Activated naive CD8-positive, alpha-beta T cell treated with anti-CD3 and anti-CD28 coated beads for 36 hours (primary cell): ENCODE results near the gene PAEP. TPM values are rescaled to one million over a fixed set of nuclear protein-coding genes. Genes with fewer than 3 reads are reported as not detected.

Experiments used
- DNase-seq: peaks from one replicate; pipeline ENCODE4 v3.0.0; 2021
- H3K27ac Mint-ChIP-seq: one replicate; pipeline ENCODE4 v1.8.0; 2022; ENCODE audit warnings: mild to moderate bottlenecking, moderate library complexity, mixed read lengths
- H3K27me3 Mint-ChIP-seq: one replicate; pipeline ENCODE4 v1.8.0; 2022; ENCODE audit warnings: mild to moderate bottlenecking, mixed read lengths
- H3K36me3 Mint-ChIP-seq: one replicate; pipeline ENCODE4 v1.8.0; 2021; ENCODE audit warnings: mild to moderate bottlenecking, mixed read lengths
- H3K4me1 Mint-ChIP-seq: one replicate; pipeline ENCODE4 v1.8.0; 2021; ENCODE audit warnings: mixed read lengths
- H3K4me3 Mint-ChIP-seq: one replicate; pipeline ENCODE4 v1.8.0; 2022; ENCODE audit warnings: mild to moderate bottlenecking, moderate library complexity, mixed read lengths
- H3K9me3 Mint-ChIP-seq: one replicate; pipeline ENCODE4 v1.8.0; 2022; ENCODE audit warnings: mixed read lengths
- total RNA-seq, 2 experiments: library from RNA; stranded (reverse); gene quantifications; one replicate each; pipeline ENCODE4 v1.2.3, GENCODE V29; 2021

The PAEP gene
- total RNA-seq, 2 experiments from 2014 or later, result not detected

DNA sequence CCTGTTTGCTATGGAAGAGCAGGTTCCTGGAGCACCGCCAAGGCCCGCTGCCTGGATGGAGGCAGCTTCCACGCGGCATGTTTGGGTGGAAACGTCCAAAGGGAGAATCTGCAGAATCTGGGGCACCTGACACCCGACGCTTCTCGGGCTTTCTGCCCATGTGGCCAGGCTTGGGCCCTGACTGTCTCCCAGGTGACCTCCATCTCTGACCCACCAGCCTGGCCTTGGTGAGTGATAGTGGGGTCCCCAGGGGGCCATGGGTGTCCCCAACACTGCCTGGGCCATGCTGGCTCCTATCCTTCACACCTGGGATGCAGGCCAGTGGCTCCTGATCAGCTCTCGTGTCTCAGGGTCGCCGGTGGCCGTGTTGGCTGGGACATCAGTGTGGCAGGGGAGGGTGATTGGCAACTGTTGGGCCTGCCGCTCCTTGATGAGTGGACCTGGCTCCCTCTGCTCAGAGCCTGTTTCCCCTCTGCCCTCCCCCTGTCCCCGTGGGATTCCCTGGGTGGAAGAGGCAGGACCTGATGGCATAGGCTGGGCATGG is 43.8 kb downstream of the PAEP start:
- Mint-ChIP-seq H3K27me3 (peaks cover 18% of the 10 kb centered on the region), H3K4me1 (no peaks in the 10 kb centered on the region)
- no peak for DNase-seq

DNA sequence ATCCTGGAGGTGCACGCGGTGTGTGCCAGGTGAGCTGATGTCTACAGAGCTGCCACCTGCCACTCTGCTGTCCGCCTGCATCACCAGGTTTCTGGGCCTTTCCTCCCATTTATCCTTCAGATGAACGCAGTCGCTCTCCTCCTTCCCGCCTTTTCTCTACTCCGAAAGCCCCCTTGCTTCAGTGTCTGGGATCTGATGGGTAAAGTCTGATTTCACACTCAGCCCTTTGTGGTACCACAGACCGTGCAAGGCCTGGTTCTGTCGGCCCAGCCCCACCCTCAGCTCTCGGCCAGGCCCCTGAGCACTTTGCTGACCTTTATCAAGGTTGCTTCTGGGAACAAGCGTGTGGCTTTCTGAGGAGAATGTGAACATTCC is 45.3 kb downstream of the PAEP start:
- Mint-ChIP-seq H3K27ac (no peak overlapping the region), H3K4me1 (no peaks in the 10 kb centered on the region), H3K36me3 (no peaks in the 10 kb centered on the region), H3K27me3 (peaks cover 15% of the 10 kb centered on the region), H3K9me3 (no peaks in the 10 kb centered on the region), H3K4me3 (no peak overlapping the region)
- DNase-seq, result no peak

More for the DNA sequence above, 43.8 kb downstream of the PAEP start:
- Mint-ChIP-seq H3K4me3 (no peak overlapping the region), H3K36me3 (no peaks in the 10 kb centered on the region), H3K9me3 (no peaks in the 10 kb centered on the region), H3K27ac (no peak overlapping the region)

- H3K36me3 Mint-ChIP-seq, result no peaks in the 10 kb centered on the region
- H3K4me1 Mint-ChIP-seq, result no peaks in the 10 kb centered on the region
- H3K9me3 Mint-ChIP-seq, result no peaks in the 10 kb centered on the region
- H3K4me3 Mint-ChIP-seq, result no peak overlapping the region
- H3K27ac Mint-ChIP-seq, result no peak overlapping the region
- H3K27me3 Mint-ChIP-seq, result peaks cover 14% of the 10 kb centered on the region
- no peak for DNase-seq
Observed at GRCh38 chr9:135607401-135608293, 46.1 kb downstream of the PAEP start.

DNA sequence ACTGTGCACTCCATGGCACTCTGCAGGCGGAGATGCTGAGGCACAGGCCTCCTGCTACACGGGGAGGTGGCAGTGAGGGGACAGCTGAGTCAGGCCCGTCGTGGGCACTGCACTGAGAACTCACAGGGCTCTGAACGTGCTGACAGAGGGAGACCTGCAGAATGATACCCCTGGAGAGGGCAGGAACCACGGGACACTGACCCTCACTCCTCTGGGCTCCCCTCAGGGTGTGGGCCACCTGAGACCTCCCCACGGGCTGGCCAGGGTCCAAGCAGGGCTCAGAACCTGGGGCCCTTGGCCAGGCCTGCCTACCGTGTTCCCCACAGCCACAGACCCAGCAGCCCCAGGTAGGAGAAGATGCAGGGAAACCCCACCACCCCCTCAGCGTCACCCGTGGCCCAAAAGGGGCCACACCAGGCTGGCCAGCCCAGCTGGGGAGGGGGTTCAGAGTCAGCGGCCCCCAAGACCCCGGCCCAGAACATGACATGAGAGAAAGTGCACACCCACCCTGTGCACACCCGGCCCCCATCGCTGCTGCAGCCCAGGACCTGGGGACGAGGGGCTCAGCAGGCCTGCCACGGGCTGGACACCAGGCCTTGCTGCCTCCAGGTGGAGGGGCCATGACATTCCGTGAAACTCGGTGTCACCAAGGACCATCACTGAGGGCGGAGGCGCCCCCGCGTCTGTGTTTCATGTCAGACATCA is 46.9 kb downstream of the PAEP start:
- H3K4me1 Mint-ChIP-seq, result no peaks in the 10 kb centered on the region
- peaks cover 10% of the 10 kb centered on the region for H3K27me3 Mint-ChIP-seq
- no peaks in the 10 kb centered on the region for H3K9me3 Mint-ChIP-seq
- H3K4me3 Mint-ChIP-seq, result no peak overlapping the region
- H3K27ac Mint-ChIP-seq, result no peak overlapping the region
- no peak for DNase-seq
- no peaks in the 10 kb centered on the region for H3K36me3 Mint-ChIP-seq

- Mint-ChIP-seq H3K4me1 (no peaks in the 10 kb centered on the region), H3K4me3 (no peak overlapping the region), H3K27me3 (peaks cover 9% of the 10 kb centered on the region), H3K9me3 (no peaks in the 10 kb centered on the region), H3K36me3 (no peaks in the 10 kb centered on the region), H3K27ac (no peak overlapping the region)
- DNase-seq, result no peak
Observed at GRCh38 chr9:135608999-135609317, 47.4 kb downstream of the PAEP start.

- DNase-seq, result no peak
- no peak overlapping the region for H3K4me3 Mint-ChIP-seq
- no peaks in the 10 kb centered on the region for H3K4me1 Mint-ChIP-seq
- no peaks in the 10 kb centered on the region for H3K36me3 Mint-ChIP-seq
- H3K27ac Mint-ChIP-seq, result no peak overlapping the region
- peaks cover 9% of the 10 kb centered on the region for H3K27me3 Mint-ChIP-seq
- no peaks in the 10 kb centered on the region for H3K9me3 Mint-ChIP-seq
Observed at GRCh38 chr9:135609366-135609955, 47.9 kb downstream of the PAEP start.

DNA sequence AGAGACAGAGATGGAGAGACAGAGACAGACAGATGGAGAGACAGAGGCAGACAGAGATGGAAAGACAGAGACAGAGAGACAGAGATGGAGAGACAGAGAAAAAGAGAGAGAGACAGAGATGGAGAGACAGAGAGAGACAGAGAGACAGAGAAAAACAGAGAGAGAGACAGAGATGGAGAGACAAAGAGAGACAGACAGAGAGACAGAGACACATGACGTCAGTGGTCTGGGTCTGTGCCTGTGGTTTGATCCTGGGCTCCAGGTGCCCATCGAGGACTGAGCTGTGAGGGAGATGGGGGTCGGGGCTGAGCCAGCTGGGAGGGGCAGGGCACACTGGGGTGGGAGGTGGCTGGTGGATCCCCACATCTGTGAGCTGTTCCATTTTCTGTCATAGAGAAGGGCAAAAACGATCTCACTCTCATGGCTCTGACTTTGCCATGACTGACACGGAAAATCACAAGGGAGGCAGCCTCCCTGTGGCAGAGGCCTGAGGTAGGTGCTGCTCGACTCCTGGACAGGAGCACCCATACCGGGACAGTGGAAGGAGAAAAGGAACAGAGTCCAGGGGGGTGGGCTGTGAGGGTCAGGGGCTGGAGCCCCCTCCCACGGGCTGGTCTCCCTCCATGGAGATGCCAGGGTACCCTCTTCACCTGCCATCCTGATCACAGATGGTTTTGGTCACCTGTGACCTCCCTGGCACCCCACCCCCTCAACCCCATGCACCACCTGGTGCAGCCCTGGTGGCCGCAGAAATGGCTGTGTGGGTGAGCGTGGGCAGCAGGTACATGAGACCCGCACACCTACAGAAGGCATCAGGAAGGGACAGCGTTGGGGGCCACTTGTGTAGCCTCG is 49.0 kb downstream of the PAEP start:
- no peak overlapping the region for H3K4me3 Mint-ChIP-seq
- no peaks in the 10 kb centered on the region for H3K9me3 Mint-ChIP-seq
- peaks cover 9% of the 10 kb centered on the region for H3K27me3 Mint-ChIP-seq
- no peaks in the 10 kb centered on the region for H3K4me1 Mint-ChIP-seq
- H3K27ac Mint-ChIP-seq, result no peak overlapping the region
- no peaks in the 10 kb centered on the region for H3K36me3 Mint-ChIP-seq
- no peak for DNase-seq

GRCh38 chr9:135611142-135611874 is 49.8 kb downstream of the PAEP start:
- Mint-ChIP-seq H3K27me3 (peaks cover 9% of the 10 kb centered on the region), H3K36me3 (no peaks in the 10 kb centered on the region), H3K9me3 (no peaks in the 10 kb centered on the region), H3K4me3 (no peak overlapping the region), H3K4me1 (no peaks in the 10 kb centered on the region), H3K27ac (no peak overlapping the region)
- DNase-seq, result no peak

GRCh38 chr9:135611875-135612209 is 50.3 kb downstream of the PAEP start:
- peaks cover 9% of the 10 kb centered on the region for H3K27me3 Mint-ChIP-seq
- H3K4me1 Mint-ChIP-seq, result no peaks in the 10 kb centered on the region
- no peak for DNase-seq
- H3K4me3 Mint-ChIP-seq, result no peak overlapping the region
- H3K9me3 Mint-ChIP-seq, result no peaks in the 10 kb centered on the region
- H3K36me3 Mint-ChIP-seq, result no peaks in the 10 kb centered on the region
- H3K27ac Mint-ChIP-seq, result no peak overlapping the region

- H3K4me3 Mint-ChIP-seq, result no peak overlapping the region
- DNase-seq, result no peak
- no peaks in the 10 kb centered on the region for H3K36me3 Mint-ChIP-seq
- H3K27me3 Mint-ChIP-seq, result peaks cover 9% of the 10 kb centered on the region
- H3K4me1 Mint-ChIP-seq, result no peaks in the 10 kb centered on the region
- H3K9me3 Mint-ChIP-seq, result no peaks in the 10 kb centered on the region
- no peak overlapping the region for H3K27ac Mint-ChIP-seq
Observed at GRCh38 chr9:135612437-135612836, 50.9 kb downstream of the PAEP start.

DNA sequence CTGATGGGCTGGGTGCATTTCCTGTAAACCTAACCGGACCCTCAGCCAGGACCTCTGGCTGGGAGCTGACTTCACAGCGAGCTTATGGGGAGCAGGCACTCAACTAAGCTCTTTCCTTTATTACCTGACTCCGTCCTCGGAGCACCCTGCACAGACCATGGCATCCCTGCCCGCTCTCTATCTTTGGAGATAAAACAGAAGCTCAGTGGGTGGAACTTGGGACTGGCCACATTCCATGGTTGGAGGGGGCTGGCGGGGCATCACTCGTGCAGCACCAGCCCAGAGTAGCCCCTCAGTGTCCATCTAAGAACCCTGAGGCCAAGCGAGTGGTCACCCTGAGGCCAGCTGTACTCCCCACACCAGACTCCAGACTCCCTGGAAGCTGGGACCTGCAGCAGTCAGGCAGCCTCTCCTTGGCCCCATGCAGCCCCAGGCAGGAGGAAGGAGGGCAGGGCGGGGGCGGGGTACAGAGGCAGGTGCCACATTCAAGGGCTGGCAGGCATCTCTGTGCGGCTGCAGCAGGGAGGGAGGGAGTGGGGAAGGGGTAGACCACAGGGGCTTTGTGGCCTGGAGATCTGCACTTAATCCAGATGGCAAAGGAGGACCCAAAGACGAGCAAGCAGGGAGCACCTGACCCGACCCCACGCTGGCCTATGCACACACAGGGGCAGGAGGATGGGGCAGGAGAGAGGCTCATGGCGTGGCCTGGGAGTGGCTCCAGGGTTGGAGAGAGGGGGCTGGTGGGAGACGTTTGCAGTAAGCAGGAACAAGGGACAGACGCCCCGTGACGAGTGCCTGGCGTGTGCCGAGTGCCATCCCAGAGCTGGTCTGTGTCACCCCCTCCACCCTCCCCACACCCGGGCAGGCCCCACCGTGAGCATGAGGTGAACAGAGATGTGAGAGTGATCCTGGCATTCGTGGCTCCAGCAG is 51.7 kb downstream of the PAEP start:
- H3K9me3 Mint-ChIP-seq, result no peaks in the 10 kb centered on the region
- H3K4me3 Mint-ChIP-seq, result no peak overlapping the region
- DNase-seq, result no peak
- H3K27ac Mint-ChIP-seq, result no peak overlapping the region
- peaks cover 9% of the 10 kb centered on the region for H3K27me3 Mint-ChIP-seq
- no peaks in the 10 kb centered on the region for H3K4me1 Mint-ChIP-seq
- H3K36me3 Mint-ChIP-seq, result no peaks in the 10 kb centered on the region

GRCh38 chr9:135613946-135614805 is 52.6 kb downstream of the PAEP start:
- H3K4me3 Mint-ChIP-seq, result no peak overlapping the region
- no peak overlapping the region for H3K27ac Mint-ChIP-seq
- no peak for DNase-seq
- H3K36me3 Mint-ChIP-seq, result no peaks in the 10 kb centered on the region
- no peaks in the 10 kb centered on the region for H3K9me3 Mint-ChIP-seq
- peaks cover 9% of the 10 kb centered on the region for H3K27me3 Mint-ChIP-seq
- no peaks in the 10 kb centered on the region for H3K4me1 Mint-ChIP-seq
